ENCODE results near the gene HINT3. TPM values are rescaled to one million over a fixed set of nuclear protein-coding genes. Genes with fewer than 3 reads are reported as not detected.
"Not testable (repeated sequence)": the region's sequence is repeated elsewhere in the genome, so short reads cannot be mapped to it uniquely, and the experiment has no call there.

Gene HINT3
- total RNA-seq, 5 donors from 2014 or later (not counting 1 experiment from before 2014, with no cell fraction given) = 8.5 to 11.7 (median 10.5) TPM

DNA sequence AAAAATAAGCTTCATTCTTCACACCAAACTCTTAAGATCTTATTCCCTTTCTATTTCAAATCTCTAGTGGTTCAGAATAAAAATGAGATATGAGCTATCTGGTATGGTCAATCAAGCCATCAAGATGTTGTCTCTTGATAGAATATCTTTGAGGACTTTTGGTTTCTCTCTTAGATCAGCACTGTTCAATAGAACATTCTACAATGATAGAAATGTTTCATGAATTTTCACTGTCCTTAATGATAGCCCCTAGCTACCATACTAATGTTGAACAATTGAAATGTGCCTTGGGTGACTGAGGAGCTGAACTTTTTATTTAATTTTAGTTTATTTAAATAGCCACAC lies 24.1 kb upstream of the HINT3 start:
- peaks cover 34% of the 10 kb centered on the region for H3K36me3 Mint-ChIP-seq
- Histone ChIP-seq H3K9me3 (no peaks in the 10 kb centered on the region), H3K27me3 (replicated peaks in 1 of 2; ENCODE audit: control insufficient read depth in 2 of 2, extremely low read depth in 1 of 2, insufficient read depth in 2 of 2, low read length in 1 of 2) (no peaks in the 10 kb centered on the region), H3K4me3 (ENCODE audit: control insufficient read depth in 1 of 2, extremely low read depth in 1 of 2, low read length in 1 of 2) (no peak overlapping the region), H3K36me3 (ENCODE audit: control insufficient read depth in 2 of 2, extremely low read depth in 1 of 2, insufficient read depth in 1 of 2, low read length in 1 of 2) (peaks cover 0 to 26% of the 10 kb centered on the region in 2 donors), H3K4me1 (ENCODE audit: control insufficient read depth in 1 of 2, extremely low read depth in 1 of 2, insufficient read depth in 2 of 2, low read length in 2 of 2) (no peaks in the 10 kb centered on the region), H3K27ac (ENCODE audit: low read length) (no peak overlapping the region)
- CTCF ChIA-PET = interaction anchor here (0.6 to 1.6 kb wide), 3 partner anchors 24 to 119 kb away, joined by 3 to 6 read pairs (median 4); partner anchors contain the start of gene HINT3 (in 1 of the 2)
- no peaks in the 10 kb centered on the region for H3K4me1 Mint-ChIP-seq
- DNase-seq (no peak), ATAC-seq (replicated peaks in 1 of 4) (no peak)
- H3K27ac Mint-ChIP-seq = no peak overlapping the region
- H3K9me3 Mint-ChIP-seq = peaks cover 0 to 3% (median 0%) of the 10 kb centered on the region in 3 donors
- H3K27me3 Mint-ChIP-seq = no peaks in the 10 kb centered on the region
- H3K4me3 Mint-ChIP-seq = no peak overlapping the region
- POLR2A ChIA-PET = interaction anchor here in 1 of 2 donors (0.7 kb wide), 1 partner anchor 15 kb away, joined by 4 read pairs; no protein-coding TSS in a partner anchor

DNA sequence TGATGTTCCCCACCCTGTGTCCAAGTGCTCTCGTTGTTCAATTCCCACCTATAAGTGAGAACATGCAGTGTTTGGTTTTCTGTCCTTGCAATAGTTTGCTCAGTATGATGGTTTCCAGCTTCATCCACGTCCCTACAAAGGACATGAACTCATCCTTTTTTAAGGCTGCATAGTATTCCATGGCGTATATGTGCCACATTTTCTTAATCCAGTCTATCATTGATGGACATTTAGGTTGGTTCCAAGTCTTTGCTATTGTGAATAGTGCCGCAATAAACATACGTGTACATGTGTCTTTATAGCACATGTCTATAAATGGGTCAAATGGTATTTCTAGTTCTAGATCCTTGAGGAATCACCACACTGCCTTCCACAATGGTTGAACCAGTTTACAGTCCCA lies 21.1 kb upstream of the HINT3 start:
- H3K27ac ChIP-seq (ENCODE audit: low read length); H3K9me3 Mint-ChIP-seq; H3K36me3 ChIP-seq (ENCODE audit: control insufficient read depth in 2 of 2, extremely low read depth in 1 of 2, insufficient read depth in 1 of 2, low read length in 1 of 2); H3K4me3 ChIP-seq (ENCODE audit: control insufficient read depth in 1 of 2, extremely low read depth in 1 of 2, low read length in 1 of 2); POLR2A ChIA-PET; H3K4me3 Mint-ChIP-seq; H3K9me3 ChIP-seq; H3K4me1 Mint-ChIP-seq; H3K4me1 ChIP-seq (ENCODE audit: control insufficient read depth in 1 of 2, extremely low read depth in 1 of 2, insufficient read depth in 2 of 2, low read length in 2 of 2); H3K27me3 Mint-ChIP-seq; CTCF ChIA-PET; H3K27me3 ChIP-seq (replicated peaks in 1 of 2; ENCODE audit: control insufficient read depth in 2 of 2, extremely low read depth in 1 of 2, insufficient read depth in 2 of 2, low read length in 1 of 2); DNase-seq; H3K27ac Mint-ChIP-seq; ATAC-seq (replicated peaks in 1 of 4): not testable (repeated sequence)
- no CpG with 5 or more reads among the region's 5 CpGs for WGBS (ENCODE audit: insufficient coverage)
- H3K36me3 Mint-ChIP-seq = peaks cover 17% of the 10 kb centered on the region

DNA sequence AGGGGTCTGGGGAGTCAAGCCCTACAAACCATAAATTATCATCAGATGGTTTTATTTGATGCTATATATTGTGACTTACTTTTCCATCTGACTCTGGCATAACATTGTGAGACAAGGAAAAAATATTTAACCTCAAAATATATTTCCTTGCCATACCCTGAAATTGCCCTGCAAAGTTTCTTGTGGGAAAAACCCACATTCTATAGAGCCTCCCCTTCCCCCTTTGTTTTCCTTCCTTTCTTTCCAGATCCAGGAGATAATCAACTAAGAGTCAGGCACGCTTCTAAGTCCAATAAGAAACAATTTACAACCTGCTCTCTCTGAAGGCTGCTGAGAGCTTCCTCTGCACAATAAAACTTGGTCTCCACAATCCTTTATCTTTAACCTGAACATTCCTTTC lies 17.5 kb upstream of the HINT3 start:
- Mint-ChIP-seq H3K4me1 (peaks cover 0 to 4% (median 0%) of the 10 kb centered on the region in 3 donors), H3K27ac (no peak overlapping the region), H3K36me3 (no peaks in the 10 kb centered on the region), H3K27me3 (peaks cover 9 to 13% of the 10 kb centered on the region in 2 donors), H3K4me3 (no peak overlapping the region), H3K9me3 (peaks cover 0 to 3% (median 0%) of the 10 kb centered on the region in 3 donors)
- DNase-seq = no peak
- POLR2A ChIA-PET = no interaction called here
- H3K36me3 ChIP-seq (ENCODE audit: control insufficient read depth in 2 of 2, extremely low read depth in 1 of 2, insufficient read depth in 1 of 2, low read length in 1 of 2) = no peaks in the 10 kb centered on the region
- ATAC-seq (replicated peaks in 1 of 4) = no peak
- no peak overlapping the region for H3K4me3 ChIP-seq (ENCODE audit: control insufficient read depth in 1 of 2, extremely low read depth in 1 of 2, low read length in 1 of 2)
- H3K4me1 ChIP-seq (ENCODE audit: control insufficient read depth in 1 of 2, extremely low read depth in 1 of 2, insufficient read depth in 2 of 2, low read length in 2 of 2) = no peaks in the 10 kb centered on the region
- CTCF ChIA-PET = no interaction called here
- no peaks in the 10 kb centered on the region for H3K27me3 ChIP-seq (replicated peaks in 1 of 2; ENCODE audit: control insufficient read depth in 2 of 2, extremely low read depth in 1 of 2, insufficient read depth in 2 of 2, low read length in 1 of 2)
- no peak overlapping the region for H3K27ac ChIP-seq (ENCODE audit: low read length)
- H3K9me3 ChIP-seq = no peaks in the 10 kb centered on the region
- 60% methylated on average over 1 of the region's 1 CpG for WGBS (ENCODE audit: insufficient coverage)

DNA sequence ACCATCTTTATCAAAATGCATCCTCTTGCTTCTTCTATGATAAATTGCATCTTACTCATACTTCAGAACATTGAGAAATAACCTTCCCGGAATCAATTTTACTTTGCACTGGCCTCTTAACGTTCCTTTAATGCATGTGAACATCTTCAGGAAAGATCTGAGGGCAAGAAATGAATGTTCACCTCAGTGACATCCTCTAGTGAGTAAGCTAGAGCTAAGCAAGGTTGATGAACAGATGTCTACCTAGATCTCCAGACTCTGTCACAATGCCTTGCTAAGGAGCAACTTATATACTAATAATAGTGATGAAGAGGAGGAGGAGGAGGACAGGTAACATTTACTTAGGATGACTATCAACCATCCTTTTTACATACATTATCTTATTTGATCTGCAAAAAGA lies 16.8 kb upstream of the HINT3 start:
- no peaks in the 10 kb centered on the region for H3K27me3 ChIP-seq (replicated peaks in 1 of 2; ENCODE audit: control insufficient read depth in 2 of 2, extremely low read depth in 1 of 2, insufficient read depth in 2 of 2, low read length in 1 of 2)
- ATAC-seq (replicated peaks in 1 of 4) (no peak), DNase-seq (no peak)
- 40% methylated on average over 1 of the region's 2 CpGs for WGBS (ENCODE audit: insufficient coverage)
- H3K4me1 ChIP-seq (ENCODE audit: control insufficient read depth in 1 of 2, extremely low read depth in 1 of 2, insufficient read depth in 2 of 2, low read length in 2 of 2) = no peaks in the 10 kb centered on the region
- ChIA-PET CTCF (no interaction called here), POLR2A (no interaction called here)
- no peak overlapping the region for H3K4me3 ChIP-seq (ENCODE audit: control insufficient read depth in 1 of 2, extremely low read depth in 1 of 2, low read length in 1 of 2)
- H3K27ac Mint-ChIP-seq = no peak overlapping the region
- H3K27ac ChIP-seq (ENCODE audit: low read length) = no peak overlapping the region
- peaks cover 0 to 3% (median 0%) of the 10 kb centered on the region in 3 donors for H3K9me3 Mint-ChIP-seq
- H3K9me3 ChIP-seq = no peaks in the 10 kb centered on the region
- no peaks in the 10 kb centered on the region for H3K36me3 ChIP-seq (ENCODE audit: control insufficient read depth in 2 of 2, extremely low read depth in 1 of 2, insufficient read depth in 1 of 2, low read length in 1 of 2)
- no peaks in the 10 kb centered on the region for H3K36me3 Mint-ChIP-seq
- H3K4me3 Mint-ChIP-seq = no peak overlapping the region
- peaks cover 9 to 13% of the 10 kb centered on the region in 2 donors for H3K27me3 Mint-ChIP-seq
- peaks cover 0 to 6% (median 3%) of the 10 kb centered on the region in 3 donors for H3K4me1 Mint-ChIP-seq

DNA sequence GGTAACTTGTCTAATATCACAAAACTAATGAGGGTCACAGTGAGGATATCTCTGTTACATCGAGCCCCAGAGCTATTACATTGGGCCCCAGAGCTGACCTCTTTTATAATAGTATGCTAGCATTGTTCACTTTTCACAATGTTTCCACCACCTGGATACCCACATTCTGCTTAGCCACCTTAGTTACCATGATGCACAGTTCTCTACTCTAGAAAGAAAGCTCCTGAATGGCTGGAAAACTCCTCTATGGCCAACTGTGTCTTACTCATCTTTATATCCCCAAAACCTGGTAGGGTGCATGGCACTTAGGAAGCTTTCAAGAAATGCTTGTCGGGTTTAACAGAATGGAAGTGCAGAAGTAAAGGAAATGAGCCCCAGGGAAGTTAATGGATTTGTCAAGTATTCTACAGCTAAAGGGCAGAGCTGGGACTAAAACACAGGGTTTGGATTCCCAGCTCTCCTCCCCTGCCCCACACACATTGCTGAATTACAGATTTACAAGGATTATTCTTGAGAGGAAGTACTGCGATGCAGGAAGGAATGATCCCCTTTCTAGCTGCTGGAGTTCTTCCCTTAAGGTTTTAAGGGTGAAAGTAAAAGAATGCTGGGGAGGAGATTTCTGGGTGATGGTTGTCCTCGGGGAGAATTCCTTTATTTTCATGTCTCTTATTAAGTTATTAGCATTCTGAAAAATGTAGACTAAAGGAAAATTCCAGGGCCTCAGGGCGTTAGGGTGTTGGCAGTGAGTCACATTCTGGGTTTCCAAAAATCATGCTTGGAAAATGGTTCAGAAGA lies 16.1 kb upstream of the HINT3 start:
- peaks cover 0 to 6% (median 3%) of the 10 kb centered on the region in 3 donors for H3K4me1 Mint-ChIP-seq

DNA sequence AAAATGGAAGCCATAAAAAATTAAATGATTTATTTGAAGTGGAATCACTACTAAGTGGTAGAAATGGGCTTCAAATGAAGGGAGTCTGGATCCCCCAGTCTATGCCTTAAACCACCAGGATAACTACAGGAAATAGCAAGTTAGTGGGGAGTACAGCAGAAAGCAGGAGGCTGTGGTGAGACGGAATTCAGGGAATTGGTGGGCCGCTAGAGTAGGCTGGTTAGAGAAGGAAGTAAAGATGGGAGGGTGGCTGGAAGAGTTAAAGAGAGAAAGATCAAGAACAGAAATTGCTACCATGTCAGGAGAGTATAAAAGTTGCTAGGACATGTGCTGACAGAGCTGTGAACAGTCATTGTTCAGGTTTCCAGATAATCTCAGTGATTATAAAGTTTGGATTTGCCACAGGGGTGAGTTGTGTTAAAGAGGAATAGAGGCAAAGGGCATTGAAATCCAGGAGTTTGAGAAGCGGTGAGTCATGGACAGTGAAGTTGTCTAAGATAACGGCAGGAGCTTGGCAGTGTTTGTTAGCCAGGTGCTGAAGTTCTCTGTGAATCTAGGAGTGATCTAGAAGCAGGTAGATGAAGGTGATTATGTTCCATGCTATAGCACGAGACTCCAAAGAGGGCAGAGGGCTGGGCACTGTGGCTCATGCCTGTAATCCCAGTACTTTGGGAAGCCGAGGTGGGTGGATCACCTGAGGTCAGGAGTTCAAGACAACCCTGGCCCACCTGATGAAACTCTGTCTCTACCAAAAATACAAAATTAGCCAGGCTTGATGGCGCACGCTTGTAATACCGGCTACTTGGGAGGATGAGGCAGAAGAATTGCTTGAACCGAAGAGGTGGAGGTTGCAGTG lies 13.7 kb upstream of the HINT3 start:
- no peaks in the 10 kb centered on the region for H3K4me1 ChIP-seq (ENCODE audit: control insufficient read depth in 1 of 2, extremely low read depth in 1 of 2, insufficient read depth in 2 of 2, low read length in 2 of 2)
- WGBS (ENCODE audit: insufficient coverage) = 93% methylated on average over 6 of the region's 10 CpGs
- H3K4me1 Mint-ChIP-seq = peaks cover 0 to 6% (median 3%) of the 10 kb centered on the region in 3 donors
- no peaks in the 10 kb centered on the region for H3K9me3 Mint-ChIP-seq
- no peaks in the 10 kb centered on the region for H3K36me3 Mint-ChIP-seq
- DNase-seq (no peak), ATAC-seq (replicated peaks in 1 of 4) (no peak)
- H3K27ac Mint-ChIP-seq = no peak overlapping the region
- H3K27me3 ChIP-seq (replicated peaks in 1 of 2; ENCODE audit: control insufficient read depth in 2 of 2, extremely low read depth in 1 of 2, insufficient read depth in 2 of 2, low read length in 1 of 2) = no peaks in the 10 kb centered on the region
- no peak overlapping the region for H3K27ac ChIP-seq (ENCODE audit: low read length)
- ChIA-PET POLR2A (interaction anchor here in 1 of 2 donors (0.5 kb wide), 1 partner anchor 248 kb away, joined by 9 read pairs; no protein-coding TSS in a partner anchor), CTCF (interaction anchor here in 1 of 2 donors (1.1 kb wide), 1 partner anchor 13 kb away, joined by 3 read pairs; no protein-coding TSS in a partner anchor)
- no peaks in the 10 kb centered on the region for H3K9me3 ChIP-seq
- peaks cover 9 to 13% of the 10 kb centered on the region in 2 donors for H3K27me3 Mint-ChIP-seq
- no peak overlapping the region for H3K4me3 ChIP-seq (ENCODE audit: control insufficient read depth in 1 of 2, extremely low read depth in 1 of 2, low read length in 1 of 2)
- no peak overlapping the region for H3K4me3 Mint-ChIP-seq
- no peaks in the 10 kb centered on the region for H3K36me3 ChIP-seq (ENCODE audit: control insufficient read depth in 2 of 2, extremely low read depth in 1 of 2, insufficient read depth in 1 of 2, low read length in 1 of 2)

More for the DNA sequence above, 16.1 kb upstream of the HINT3 start:
- no peak for ATAC-seq (replicated peaks in 1 of 4)
- no peak overlapping the region for H3K4me3 Mint-ChIP-seq
- Histone ChIP-seq H3K9me3 (no peaks in the 10 kb centered on the region), H3K36me3 (ENCODE audit: control insufficient read depth in 2 of 2, extremely low read depth in 1 of 2, insufficient read depth in 1 of 2, low read length in 1 of 2) (no peaks in the 10 kb centered on the region), H3K27me3 (replicated peaks in 1 of 2; ENCODE audit: control insufficient read depth in 2 of 2, extremely low read depth in 1 of 2, insufficient read depth in 2 of 2, low read length in 1 of 2) (no peaks in the 10 kb centered on the region), H3K4me3 (ENCODE audit: control insufficient read depth in 1 of 2, extremely low read depth in 1 of 2, low read length in 1 of 2) (no peak overlapping the region), H3K27ac (ENCODE audit: low read length) (no peak overlapping the region), H3K4me1 (ENCODE audit: control insufficient read depth in 1 of 2, extremely low read depth in 1 of 2, insufficient read depth in 2 of 2, low read length in 2 of 2) (no peaks in the 10 kb centered on the region)
- H3K27ac Mint-ChIP-seq = no peak overlapping the region
- no peak for DNase-seq
- POLR2A ChIA-PET = no interaction called here
- no peaks in the 10 kb centered on the region for H3K36me3 Mint-ChIP-seq
- WGBS (ENCODE audit: insufficient coverage) = no CpG with 5 or more reads among the region's 5 CpGs
- peaks cover 9 to 13% of the 10 kb centered on the region in 2 donors for H3K27me3 Mint-ChIP-seq
- peaks cover 0 to 1% (median 0%) of the 10 kb centered on the region in 3 donors for H3K9me3 Mint-ChIP-seq
- CTCF ChIA-PET = no interaction called here
